Measurements from ENCODE around the gene ATP13A3.

GRCh38 chr3:194472290-194472920 is 14.4 kb downstream of the ATP13A3 start:
- TF ChIP-seq CTCF (IDR thresholded peaks at IDR 0.05; ENCODE audit: low read depth, low read length), result peak; percentile 88
- no peak for TF ChIP-seq EZH2phosphoT487 (IDR thresholded peaks at IDR 0.05; ENCODE audit: low read depth)

Measured in OCI-LY3 (cell line).